Stomach (tissue), 4 donors: ENCODE data around the gene SIGLEC7.

ENCODE experiments used
- CTCF ChIP-seq, 7 experiments: fragments of 450-650 bp in 4 of 7; fragments of 200-600 bp in 3 of 7; sonication (generic) in 3 of 7; IDR thresholded peaks; one replicate each; pipeline ENCODE4 v1.5.1; 2016 to 2019; ENCODE audit warnings: antibody characterized with exemption in 7 of 7, control low read depth in 2 of 7, mild to moderate bottlenecking in 1 of 7
- EP300 ChIP-seq: sonication (generic); formaldehyde crosslinking; IDR thresholded peaks from one replicate; pipeline ENCODE4 v1.6.1; 2017; ENCODE audit warnings: antibody characterized with exemption
- POLR2A ChIP-seq, 4 donors: fragments of 450-650 bp; IDR thresholded peaks; one replicate each; pipeline ENCODE4 v1.6.1; 2016; ENCODE audit warnings: antibody characterized with exemption in 4 of 4, control low read depth in 2 of 4, mild to moderate bottlenecking in 1 of 4, moderate library complexity in 1 of 4
- POLR2AphosphoS5 ChIP-seq, 3 donors: sonication (generic); formaldehyde crosslinking; IDR thresholded peaks; one replicate each; pipeline ENCODE4 v1.6.1; 2016; ENCODE audit warnings: antibody characterized with exemption in 3 of 3

- TF ChIP-seq EP300 (no peak), CTCF (IDR thresholded peaks at IDR 0.05) (no peak), POLR2AphosphoS5 (IDR thresholded peaks at IDR 0.05) (no peak), POLR2A (IDR thresholded peaks at IDR 0.05) (no peak)
Measured at GRCh38 chr19:51099047-51099382, 43.1 kb upstream of the SIGLEC7 start.
